ENCODE results near the gene VPS37D.
"Not testable (repeated sequence)": the region's sequence is repeated elsewhere in the genome, so short reads cannot be mapped to it uniquely, and the experiment has no call there.

The VPS37D gene

DNA sequence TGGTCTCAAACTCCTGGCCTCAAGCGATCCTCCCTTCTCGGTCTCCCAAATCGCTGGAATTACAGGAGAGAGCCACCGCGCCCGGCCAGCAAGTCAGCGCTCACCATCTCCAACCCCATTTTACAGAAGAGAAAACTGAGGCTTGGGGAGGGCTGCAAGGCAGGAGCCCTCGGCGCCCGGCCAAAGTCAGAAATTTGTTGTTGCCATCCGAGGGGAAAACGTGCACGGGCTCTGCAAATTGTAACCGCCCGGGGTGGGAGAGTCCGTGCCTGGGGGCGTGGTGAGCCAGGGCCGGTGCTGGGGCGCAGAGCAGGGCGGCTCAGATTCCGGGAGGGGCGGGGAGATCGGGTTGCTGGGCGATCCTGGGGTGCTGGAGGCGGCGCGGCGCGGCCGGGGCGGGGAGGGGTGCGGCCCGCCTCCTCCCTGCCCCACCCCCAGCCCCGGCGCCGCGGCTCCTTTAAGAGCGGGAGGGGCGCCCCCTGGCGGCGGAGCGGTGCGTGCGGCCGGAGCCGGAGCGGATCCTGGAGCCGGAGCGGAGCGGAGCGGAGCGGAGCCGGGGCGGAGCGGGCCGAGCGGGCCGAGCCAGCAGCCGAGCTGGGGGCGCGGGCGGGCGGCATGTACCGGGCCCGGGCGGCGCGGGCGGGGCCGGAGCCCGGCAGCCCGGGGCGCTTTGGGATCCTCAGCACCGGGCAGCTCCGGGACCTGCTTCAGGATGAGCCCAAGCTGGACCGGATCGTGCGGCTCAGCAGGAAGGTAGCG lies at the start of gene VPS37D:
Gene VPS37D (plus strand): TSS at position 488 of the 759 bp plus-strand sequence. CDS start 128 bp downstream, at position 616.
- peak; percentile 95 for DNase-seq

DNA sequence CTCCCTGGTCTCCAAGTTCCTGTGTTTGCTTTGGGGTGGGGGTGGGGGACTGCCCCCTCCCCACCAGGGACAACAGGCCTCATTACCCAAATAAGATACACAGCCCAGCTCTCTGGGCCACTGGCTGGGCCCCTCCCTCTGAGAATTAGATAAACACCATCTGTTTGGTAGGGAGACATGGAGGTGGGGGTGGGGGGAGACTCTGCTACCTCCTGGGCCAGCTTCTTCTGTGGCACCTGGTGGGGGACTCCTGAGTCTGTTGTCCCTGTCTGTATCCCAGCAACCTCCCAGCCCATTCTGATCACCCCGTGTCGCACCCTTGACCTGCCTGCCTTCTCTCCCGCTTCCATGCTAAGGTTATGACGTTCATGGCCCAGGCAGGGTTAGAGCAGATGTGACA lies 49.1 kb upstream of the VPS37D start:
- no peak for DNase-seq

DNA sequence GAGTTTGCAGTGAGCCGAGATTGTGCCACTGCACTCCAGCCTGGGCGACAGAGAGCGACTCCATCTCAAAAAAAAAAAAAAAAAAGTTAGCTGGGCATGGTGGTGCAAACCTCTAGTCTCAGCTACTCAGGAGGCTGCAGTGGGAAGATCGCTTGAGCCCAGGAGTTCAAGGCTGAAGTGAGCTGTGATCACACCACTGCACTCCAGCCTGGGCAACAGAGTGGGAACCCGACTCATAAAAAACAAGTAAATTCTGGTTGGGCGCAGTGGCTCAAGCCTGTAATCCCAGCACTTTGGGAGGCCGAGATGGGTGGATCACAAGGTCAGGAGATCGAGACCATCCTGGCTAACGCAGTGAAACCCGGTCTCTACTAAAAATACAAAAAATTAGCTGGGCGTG lies 48.2 kb upstream of the VPS37D start:
- DNase-seq, result not testable (repeated sequence)

DNA sequence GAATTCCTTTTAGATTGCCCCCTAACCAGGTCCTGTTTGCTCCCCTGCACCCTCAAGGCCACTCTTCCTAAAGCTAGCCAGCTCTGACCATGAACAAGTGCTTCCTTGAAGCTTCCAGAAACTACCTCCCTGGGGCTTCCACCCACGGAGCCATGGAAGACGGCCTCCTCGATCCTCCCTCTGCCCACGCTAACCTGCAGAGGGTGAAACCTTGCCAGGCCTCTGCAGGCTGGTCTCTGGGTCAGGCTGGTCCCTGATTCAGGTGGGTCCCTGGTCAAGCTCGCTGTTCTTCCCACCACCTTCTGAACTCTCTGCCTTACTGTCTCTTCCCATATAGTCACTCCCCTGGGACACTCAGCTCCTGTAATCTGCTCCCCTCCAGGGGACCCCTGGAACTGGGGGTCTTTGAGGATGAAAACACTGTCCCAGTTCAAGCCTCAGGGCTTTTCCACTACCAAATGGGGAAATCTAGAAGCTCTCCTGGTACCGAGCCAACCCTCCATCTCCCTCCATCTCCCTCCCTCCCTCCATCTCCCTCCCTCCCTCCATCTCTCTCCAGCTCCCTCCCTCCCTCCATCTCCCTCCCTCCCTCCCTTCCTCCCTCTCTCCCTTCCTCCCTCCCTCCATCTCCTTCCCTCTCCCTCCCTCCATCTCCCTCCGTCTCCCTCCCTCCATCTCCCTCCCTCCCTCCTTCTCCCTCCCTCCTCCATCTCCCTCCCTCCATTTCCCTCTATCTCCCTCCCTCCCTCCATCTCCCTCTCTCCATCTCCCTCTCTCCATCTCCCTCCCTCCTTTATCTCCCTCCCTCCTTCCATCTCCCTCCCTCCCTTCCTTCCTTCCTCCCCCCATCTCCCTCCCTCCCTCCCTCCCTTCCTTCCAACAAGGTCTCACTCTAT lies 46.2 kb upstream of the VPS37D start:
- no peak for DNase-seq

- no peak for DNase-seq
Measured at GRCh38 chr7:73622527-73622908, 45.1 kb upstream of the VPS37D start.

GRCh38 chr7:73622909-73623797 lies 44.5 kb upstream of the VPS37D start:
- no peak for DNase-seq

DNA sequence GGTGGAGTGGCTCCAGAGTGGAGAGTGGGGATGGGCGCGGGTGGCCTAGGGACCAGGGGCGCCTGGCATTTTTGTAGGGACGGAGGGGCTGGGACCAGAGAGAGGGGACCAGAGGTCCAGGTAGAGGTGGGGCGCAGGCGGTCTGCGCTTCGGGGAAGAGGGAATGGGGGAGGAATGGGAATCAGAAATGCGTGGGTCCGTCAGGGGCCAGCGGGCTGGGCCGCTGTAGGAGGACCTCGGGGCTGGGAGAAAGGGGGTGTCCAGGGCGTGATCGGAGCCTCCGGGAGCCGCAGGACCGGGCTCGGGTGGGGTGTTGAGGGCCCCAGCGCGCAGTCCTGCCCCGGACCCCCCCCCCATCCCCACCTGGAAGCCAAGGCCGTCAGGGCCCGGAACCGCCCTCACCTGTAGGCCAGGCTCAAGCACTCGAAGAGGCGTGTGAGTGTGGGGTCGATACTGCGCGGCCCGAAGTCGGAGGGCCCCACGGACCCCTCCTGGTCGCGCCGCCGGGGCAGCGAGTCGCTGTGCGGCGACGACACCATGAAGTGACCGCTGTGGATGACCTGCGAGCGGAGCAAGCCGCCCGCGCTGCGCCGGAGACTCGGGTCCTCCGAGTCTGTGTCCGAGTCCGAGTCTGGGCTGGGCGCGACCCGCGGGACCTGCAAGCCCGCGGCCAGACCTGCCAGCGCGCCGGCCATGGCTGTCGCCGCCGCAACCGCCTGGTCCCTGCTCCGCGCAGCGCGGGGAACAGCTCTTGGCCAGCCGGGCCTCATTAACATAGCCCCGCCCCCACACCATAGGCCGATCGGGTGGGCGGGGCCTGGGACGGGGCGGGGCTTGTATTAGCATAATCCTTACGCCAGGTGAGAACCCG lies 43.6 kb upstream of the VPS37D start, which contains the start of gene MLXIPL:
Gene MLXIPL (minus strand): TSS at position 725 of the 871 bp plus-strand sequence. CDS start 30 bp downstream, at position 695.
- DNase-seq, result peak; percentile 57

DNA sequence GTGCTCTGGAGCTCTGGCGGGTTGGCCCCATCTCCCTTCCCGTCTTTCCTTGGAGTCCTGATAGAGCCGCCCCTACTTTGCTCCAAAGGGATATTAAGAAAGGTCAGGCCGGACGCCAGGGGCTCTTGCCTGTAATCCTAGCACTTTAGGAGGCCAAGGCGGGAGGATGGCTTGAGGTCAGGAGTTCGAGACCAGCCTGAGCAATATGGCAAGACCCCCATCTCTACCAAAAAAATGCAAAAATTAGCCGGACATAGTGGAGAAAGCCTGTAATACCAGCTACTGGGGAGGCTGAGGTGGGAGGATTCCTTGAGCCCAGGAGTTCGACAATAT lies 43.0 kb upstream of the VPS37D start:
- no peak for DNase-seq

DNA sequence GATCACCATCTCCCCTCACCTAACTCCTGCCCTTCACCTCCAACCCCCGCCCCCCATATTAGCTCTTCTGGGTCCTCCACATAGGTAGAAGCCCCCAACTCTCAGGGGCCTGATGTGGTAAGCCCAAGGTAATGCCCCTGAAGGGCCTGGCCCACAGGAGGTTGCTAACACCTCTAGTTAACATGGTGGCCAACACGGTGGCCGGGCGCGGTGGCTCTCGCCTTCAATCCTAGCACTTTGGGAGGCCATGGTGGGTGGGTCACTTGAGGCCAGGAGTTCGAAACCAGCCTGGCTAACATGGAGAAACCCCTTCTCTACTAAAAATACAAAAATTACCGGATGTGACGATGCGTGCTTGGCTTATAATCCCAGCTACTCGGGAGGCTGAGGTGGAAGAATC lies 42.4 kb upstream of the VPS37D start:
- no peak for DNase-seq

- no peak for DNase-seq
Measured at GRCh38 chr7:73626814-73627213, 40.8 kb upstream of the VPS37D start.

DNA sequence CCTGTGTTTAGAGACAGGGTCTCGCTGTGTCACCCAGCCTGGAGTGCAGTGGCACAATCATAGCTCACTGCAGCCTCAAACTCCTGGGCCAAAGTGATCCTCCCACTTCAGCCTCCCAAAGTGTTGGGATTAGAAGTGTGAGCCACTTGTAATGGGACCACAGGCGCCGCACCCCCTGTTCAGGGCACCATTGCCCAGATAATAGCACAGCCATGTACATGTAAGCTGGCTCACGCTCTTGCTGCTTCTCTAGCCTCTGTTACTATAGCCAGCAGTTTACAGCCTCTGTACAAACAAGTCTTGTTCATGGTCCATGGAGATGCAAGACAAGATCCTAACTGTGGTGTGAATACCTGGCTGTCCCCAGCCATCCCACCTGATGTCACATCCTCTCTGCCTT lies 39.1 kb upstream of the VPS37D start:
- no peak for DNase-seq

DNA sequence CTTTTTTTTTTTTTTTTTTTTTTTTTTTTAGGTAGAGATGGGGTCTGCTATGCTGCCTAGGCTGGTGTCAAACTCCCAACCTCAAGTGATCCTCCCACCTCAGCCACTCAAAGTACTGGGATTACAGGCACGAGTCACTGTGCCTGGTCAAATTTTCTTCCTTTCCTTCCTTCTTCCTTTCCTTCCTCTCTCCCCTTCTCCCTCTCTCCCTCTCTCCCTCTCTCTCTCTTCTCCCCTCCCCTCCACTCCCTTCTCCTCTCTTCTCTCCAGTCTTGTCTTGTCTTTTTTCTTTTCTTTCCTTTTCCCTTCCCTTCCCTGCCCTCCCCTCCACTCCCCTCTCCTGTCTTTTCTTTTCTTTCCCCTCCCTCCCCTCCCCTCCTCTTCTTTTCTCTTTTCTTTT lies 36.1 kb upstream of the VPS37D start:
- DNase-seq, result no peak

DNA sequence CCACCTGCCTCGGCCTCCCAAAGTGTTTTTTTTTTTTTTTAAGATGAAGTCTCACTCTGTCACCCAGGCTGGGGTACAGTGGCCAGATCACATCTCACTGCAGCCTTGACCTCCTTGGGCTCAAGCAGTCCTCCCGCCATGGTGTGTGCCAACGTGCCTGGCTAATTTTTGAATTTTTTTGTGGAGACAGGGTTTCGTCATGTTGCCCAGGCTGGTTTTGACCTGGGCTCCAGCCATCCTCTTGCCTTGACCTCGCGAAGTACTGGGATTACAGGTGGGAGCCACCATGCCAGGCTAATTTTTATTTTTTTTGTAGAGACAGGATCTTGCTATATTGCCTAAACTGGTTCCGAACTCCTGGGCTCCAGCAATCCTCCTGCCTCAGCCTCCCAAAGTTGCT lies 34.3 kb upstream of the VPS37D start:
- no peak for DNase-seq

- DNase-seq, result no peak
Measured at GRCh38 chr7:73633844-73634243, 33.8 kb upstream of the VPS37D start.

GRCh38 chr7:73635428-73636200 lies 32.0 kb upstream of the VPS37D start:
- no peak for DNase-seq

GRCh38 chr7:73638911-73639310 lies 28.7 kb upstream of the VPS37D start:
- no peak for DNase-seq

GRCh38 chr7:73642834-73643233 lies 24.8 kb upstream of the VPS37D start:
- no peak for DNase-seq

- DNase-seq, result no peak
Measured at GRCh38 chr7:73644688-73645286, 22.8 kb upstream of the VPS37D start.

- no peak for DNase-seq
Measured at GRCh38 chr7:73645643-73646174, 21.9 kb upstream of the VPS37D start.

Data from activated CD4-positive, alpha-beta T cell treated with anti-CD3 and anti-CD28 coated beads, Interleukin-2, amount 50 U/mL, for 1 hour (primary cell).